ENCODE results near the gene LARP1. TPM values are rescaled to one million over a fixed set of nuclear protein-coding genes. Genes with fewer than 3 reads are reported as not detected.

The LARP1 gene
- total and polyA plus RNA-seq, 9 of the 15 experiments (the other 6 are each of a cell fraction or from before 2014, with no cell fraction given): 22.6 to 300 (median 92.0) TPM

- TF ChIP-seq ZNF23 (CRISPR knock-in tag; IDR thresholded peaks at IDR 0.05): no peak
- TF ChIP-seq RBM34 (IDR thresholded peaks at IDR 0.05; ENCODE audit: borderline replicate concordance, insufficient read depth, low read length): no peak
- TF ChIP-seq ZNF184 (CRISPR knock-in tag; IDR thresholded peaks at IDR 0.05): no peak
- TF ChIP-seq RBM14 (IDR thresholded peaks at IDR 0.05; ENCODE audit: borderline replicate concordance, insufficient read depth, low read depth, low read length): 0 out of 2 replicates have a peak, but pooled peaks have one; percentile 81
- TF ChIP-seq ZNF134 (CRISPR knock-in tag; conservative IDR thresholded peaks at IDR 0.05): no peak
- no peak for TF ChIP-seq ZNF24 (IDR thresholded peaks at IDR 0.05)
- TF ChIP-seq HDAC3 (IDR thresholded peaks at IDR 0.05; ENCODE audit: borderline replicate concordance, partially characterized antibody): no peak
- TF ChIP-seq, protein P1, sequence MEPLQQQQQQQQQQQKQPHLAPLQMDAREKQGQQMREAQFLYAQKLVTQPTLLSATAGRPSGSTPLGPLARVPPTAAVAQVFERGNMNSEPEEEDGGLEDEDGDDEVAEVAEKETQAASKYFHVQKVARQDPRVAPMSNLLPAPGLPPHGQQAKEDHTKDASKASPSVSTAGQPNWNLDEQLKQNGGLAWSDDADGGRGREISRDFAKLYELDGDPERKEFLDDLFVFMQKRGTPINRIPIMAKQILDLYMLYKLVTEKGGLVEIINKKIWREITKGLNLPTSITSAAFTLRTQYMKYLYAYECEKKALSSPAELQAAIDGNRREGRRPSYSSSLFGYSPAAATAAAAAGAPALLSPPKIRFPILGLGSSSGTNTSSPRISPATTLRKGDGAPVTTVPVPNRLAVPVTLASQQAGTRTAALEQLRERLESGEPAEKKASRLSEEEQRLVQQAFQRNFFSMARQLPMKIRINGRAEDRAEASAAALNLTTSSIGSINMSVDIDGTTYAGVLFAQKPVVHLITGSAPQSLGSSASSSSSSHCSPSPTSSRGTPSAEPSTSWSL (CRISPR knock-in tag; IDR thresholded peaks at IDR 0.05; ENCODE audit: borderline replicate concordance): no peak
- TF ChIP-seq MTA2 (IDR thresholded peaks at IDR 0.05; ENCODE audit: low read depth): no peak
- no peak for TF ChIP-seq SMARCC2 (IDR thresholded peaks at IDR 0.05; ENCODE audit: low read depth)
- TF ChIP-seq, protein P2, sequence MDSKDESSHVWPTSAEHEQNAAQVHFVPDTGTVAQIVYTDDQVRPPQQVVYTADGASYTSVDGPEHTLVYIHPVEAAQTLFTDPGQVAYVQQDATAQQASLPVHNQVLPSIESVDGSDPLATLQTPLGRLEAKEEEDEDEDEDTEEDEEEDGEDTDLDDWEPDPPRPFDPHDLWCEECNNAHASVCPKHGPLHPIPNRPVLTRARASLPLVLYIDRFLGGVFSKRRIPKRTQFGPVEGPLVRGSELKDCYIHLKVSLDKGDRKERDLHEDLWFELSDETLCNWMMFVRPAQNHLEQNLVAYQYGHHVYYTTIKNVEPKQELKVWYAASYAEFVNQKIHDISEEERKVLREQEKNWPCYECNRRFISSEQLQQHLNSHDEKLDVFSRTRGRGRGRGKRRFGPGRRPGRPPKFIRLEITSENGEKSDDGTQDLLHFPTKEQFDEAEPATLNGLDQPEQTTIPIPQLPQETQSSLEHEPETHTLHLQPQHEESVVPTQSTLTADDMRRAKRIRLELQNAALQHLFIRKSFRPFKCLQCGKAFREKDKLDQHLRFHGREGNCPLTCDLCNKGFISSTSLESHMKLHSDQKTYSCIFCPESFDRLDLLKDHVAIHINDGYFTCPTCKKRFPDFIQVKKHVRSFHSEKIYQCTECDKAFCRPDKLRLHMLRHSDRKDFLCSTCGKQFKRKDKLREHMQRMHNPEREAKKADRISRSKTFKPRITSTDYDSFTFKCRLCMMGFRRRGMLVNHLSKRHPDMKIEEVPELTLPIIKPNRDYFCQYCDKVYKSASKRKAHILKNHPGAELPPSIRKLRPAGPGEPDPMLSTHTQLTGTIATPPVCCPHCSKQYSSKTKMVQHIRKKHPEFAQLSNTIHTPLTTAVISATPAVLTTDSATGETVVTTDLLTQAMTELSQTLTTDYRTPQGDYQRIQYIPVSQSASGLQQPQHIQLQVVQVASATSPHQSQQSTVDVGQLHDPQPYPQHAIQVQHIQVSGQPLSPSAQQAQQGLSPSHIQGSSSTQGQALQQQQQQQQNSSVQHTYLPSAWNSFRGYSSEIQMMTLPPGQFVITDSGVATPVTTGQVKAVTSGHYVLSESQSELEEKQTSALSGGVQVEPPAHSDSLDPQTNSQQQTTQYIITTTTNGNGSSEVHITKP (IDR thresholded peaks at IDR 0.05; ENCODE audit: partially characterized antibody): peak; percentile 24
- no peak for TF ChIP-seq HSF4 (CRISPR knock-in tag; IDR thresholded peaks at IDR 0.05; ENCODE audit: borderline replicate concordance)
Observed at GRCh38 chr5:154754460-154755360, 467 bp upstream of the LARP1 start (continued).
